HG03045 (cell line): ENCODE data around the gene DNLZ.

ENCODE experiments used
- ATAC-seq: cut with Tn5 transposase; IDR thresholded peaks from one replicate; pipeline ENCODE4 v1.9.1; 2021; ENCODE audit warnings: mild to moderate bottlenecking, moderate library complexity; ENCODE audit not compliant: unreplicated experiment

DNLZ gene

GRCh38 chr9:136333486-136333885 is 30.1 kb downstream of the DNLZ start:
- no peak for ATAC-seq

GRCh38 chr9:136333045-136333444 is 30.5 kb downstream of the DNLZ start:
- no peak for ATAC-seq

GRCh38 chr9:136332482-136332983 is 31.0 kb downstream of the DNLZ start:
- ATAC-seq = no peak

- ATAC-seq = no peak
Measured at GRCh38 chr9:136331556-136332481, 31.7 kb downstream of the DNLZ start.

- no peak for ATAC-seq
Measured at GRCh38 chr9:136331030-136331429, 32.5 kb downstream of the DNLZ start.

GRCh38 chr9:136330406-136330990 is 33.0 kb downstream of the DNLZ start:
- ATAC-seq = no peak

- no peak for ATAC-seq
Measured at GRCh38 chr9:136329636-136330405, 33.7 kb downstream of the DNLZ start.

GRCh38 chr9:136329211-136329627 is 34.3 kb downstream of the DNLZ start:
- no peak for ATAC-seq

- no peak for ATAC-seq
Measured at GRCh38 chr9:136328622-136329041, 34.9 kb downstream of the DNLZ start.

- ATAC-seq = no peak
Measured at GRCh38 chr9:136328011-136328621, 35.4 kb downstream of the DNLZ start.

GRCh38 chr9:136327304-136327974 is 36.1 kb downstream of the DNLZ start, which contains the start of gene GPSM1:
GPSM1 (plus strand) TSS chr9:136327539; CDS start chr9:136327696, 157 bp downstream.
- ATAC-seq = no peak

- no peak for ATAC-seq
Measured at GRCh38 chr9:136326761-136327303, 36.7 kb downstream of the DNLZ start.

GRCh38 chr9:136326061-136326760 is 37.3 kb downstream of the DNLZ start:
- ATAC-seq = no peak

GRCh38 chr9:136325358-136325757 is 38.2 kb downstream of the DNLZ start:
- no peak for ATAC-seq

GRCh38 chr9:136324501-136325300 is 38.8 kb downstream of the DNLZ start:
- no peak for ATAC-seq

- ATAC-seq = no peak
Measured at GRCh38 chr9:136323371-136323789, 40.2 kb downstream of the DNLZ start.

- no peak for ATAC-seq
Measured at GRCh38 chr9:136322756-136323330, 40.7 kb downstream of the DNLZ start.

- no peak for ATAC-seq
Measured at GRCh38 chr9:136321561-136321960, 42.0 kb downstream of the DNLZ start.
